GM13977 (cell line): ENCODE measurements around the gene MDK.

Source experiments
- DNase-seq: peaks from one replicate; pipeline ENCODE4 v3.0.0; 2012; ENCODE audit warnings: low spot score
- in situ Hi-C: fragments of 300-500 bp; cut with MboI; formaldehyde crosslinking; loops from one replicate; pipeline ENCODE4 v1.12.0; 2022; ENCODE audit warnings: low sequenced_read_pairs, low pct_unique_long_range_greater_than_20kb, mixed read lengths, inconsistent platforms; ENCODE audit not compliant: unreplicated experiment
- TF ChIP-seq, protein P1 (sequence below): IDR thresholded peaks from 2 replicates; pipeline ENCODE4 v1.5.1; 2012; ENCODE audit warnings: mild to moderate bottlenecking, control low read depth; ENCODE audit not compliant: insufficient read depth; ENCODE audit errors: extremely low read depth, missing control alignments

Gene MDK

DNA sequence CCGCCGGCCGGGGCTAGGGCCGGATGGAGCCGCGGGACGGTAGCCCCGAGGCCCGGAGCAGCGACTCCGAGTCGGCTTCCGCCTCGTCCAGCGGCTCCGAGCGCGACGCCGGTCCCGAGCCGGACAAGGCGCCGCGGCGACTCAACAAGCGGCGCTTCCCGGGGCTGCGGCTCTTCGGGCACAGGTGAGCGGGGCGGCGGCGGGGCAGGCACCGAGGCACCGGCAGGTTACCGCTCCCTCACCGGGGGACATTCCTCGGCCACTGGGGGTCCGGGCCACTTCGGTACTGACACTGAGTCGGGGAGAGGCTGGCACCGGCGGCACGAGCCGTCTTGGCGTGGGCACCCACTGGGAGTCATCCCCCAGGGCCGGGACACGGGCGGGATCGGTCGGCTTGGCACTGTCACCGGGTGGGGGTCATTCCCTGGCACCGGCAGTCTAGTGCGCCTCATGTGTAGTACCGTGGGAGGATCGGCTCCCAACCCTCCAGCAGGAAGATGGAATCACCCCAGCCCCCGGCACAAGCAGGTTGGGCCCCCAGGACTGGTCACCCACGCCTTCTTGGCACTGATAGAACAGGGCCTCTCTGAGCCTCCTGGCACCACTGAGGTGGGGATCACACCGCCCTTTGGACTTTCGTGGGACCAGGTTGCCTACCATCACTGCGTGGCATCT lies 33.7 kb upstream of the MDK start:
- in situ Hi-C loops: no loop called here
- no peak for DNase-seq
- TF ChIP-seq, protein P1, sequence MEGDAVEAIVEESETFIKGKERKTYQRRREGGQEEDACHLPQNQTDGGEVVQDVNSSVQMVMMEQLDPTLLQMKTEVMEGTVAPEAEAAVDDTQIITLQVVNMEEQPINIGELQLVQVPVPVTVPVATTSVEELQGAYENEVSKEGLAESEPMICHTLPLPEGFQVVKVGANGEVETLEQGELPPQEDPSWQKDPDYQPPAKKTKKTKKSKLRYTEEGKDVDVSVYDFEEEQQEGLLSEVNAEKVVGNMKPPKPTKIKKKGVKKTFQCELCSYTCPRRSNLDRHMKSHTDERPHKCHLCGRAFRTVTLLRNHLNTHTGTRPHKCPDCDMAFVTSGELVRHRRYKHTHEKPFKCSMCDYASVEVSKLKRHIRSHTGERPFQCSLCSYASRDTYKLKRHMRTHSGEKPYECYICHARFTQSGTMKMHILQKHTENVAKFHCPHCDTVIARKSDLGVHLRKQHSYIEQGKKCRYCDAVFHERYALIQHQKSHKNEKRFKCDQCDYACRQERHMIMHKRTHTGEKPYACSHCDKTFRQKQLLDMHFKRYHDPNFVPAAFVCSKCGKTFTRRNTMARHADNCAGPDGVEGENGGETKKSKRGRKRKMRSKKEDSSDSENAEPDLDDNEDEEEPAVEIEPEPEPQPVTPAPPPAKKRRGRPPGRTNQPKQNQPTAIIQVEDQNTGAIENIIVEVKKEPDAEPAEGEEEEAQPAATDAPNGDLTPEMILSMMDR: no peak

DNA sequence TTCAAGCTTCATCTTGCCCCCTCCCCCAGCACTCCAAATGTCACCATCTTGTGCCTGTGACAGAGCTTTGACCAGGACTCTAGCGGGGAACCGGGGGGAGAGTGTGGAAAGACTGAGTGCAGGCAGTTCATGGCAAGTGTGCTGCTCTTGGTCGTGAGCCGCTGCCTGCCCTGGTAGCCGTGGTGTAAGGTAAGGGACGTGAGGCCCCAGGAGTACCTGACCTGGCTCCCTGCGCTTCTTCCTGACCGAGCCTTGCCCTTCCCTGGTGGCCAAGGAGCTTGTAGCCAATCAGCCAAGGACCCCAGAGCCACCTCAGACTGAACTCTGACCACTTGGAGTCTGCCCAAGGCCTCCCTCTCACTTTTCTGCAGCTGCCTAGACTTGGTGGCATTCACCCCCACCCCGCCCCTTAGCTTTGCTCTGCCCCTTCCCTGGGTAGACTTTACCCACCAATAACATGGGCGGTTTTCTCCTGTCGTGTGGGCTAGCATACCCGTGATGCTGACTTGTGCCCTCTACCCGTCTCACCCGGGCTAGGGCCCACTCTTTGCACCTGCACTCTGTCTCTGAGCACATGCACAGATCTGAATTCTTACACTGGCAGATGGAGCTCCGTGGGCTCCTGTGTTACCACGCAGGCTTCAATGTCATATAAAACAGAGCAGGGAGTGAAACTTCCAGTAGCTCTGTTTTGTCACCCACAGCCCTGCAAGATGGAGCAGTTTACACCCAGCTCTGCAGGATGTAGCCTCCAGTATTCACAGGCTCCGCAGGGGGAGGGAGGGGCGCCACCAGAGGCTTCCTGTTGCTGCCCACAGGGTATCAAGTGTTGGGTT lies 32.7 kb upstream of the MDK start:
- no peak for DNase-seq
- in situ Hi-C loops: no loop called here
- TF ChIP-seq, protein P1: no peak

DNA sequence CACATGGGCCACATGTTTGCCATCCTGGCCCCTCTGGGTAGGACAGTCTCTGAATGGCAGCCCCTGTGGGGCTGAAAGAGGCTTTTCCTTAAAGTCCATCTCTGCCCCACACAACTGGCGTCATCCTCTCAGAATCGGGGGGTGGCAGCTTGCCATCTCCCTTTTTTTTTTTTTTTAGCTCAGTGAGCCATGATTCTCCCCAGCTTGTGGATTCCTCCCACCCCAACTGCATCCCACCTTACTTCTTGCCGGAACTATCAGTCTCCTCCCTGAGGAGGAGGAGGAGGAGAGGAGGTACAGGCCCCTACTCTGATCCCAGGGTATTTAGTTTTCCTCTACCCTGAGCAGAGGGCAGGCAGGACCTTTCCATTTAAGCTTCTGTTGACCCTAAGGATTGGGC lies 30.8 kb upstream of the MDK start:
- in situ Hi-C loops: no loop called here
- TF ChIP-seq, protein P1: no peak
- no peak for DNase-seq

DNA sequence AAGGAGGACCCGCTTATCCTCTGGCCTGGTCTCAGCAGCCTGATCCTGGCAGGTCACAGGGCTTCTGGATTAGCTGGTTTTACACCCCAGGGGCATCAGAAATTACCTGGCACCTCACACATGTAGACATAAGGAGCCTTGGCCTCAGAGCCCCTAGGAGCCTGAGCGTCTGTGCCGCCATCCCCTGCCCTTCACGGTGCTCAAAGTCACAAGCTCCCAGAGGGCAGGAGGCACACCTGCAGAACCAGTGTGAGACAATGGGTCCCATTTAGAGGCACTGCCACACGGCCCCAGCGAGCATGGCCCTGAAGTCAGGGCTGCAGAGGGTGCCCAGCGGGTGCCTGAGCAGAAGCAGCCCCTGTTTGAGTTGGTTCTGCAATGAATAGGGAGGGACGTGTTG lies 30.3 kb upstream of the MDK start:
- TF ChIP-seq, protein P1: no peak
- no peak for DNase-seq
- in situ Hi-C loops: no loop called here

DNA sequence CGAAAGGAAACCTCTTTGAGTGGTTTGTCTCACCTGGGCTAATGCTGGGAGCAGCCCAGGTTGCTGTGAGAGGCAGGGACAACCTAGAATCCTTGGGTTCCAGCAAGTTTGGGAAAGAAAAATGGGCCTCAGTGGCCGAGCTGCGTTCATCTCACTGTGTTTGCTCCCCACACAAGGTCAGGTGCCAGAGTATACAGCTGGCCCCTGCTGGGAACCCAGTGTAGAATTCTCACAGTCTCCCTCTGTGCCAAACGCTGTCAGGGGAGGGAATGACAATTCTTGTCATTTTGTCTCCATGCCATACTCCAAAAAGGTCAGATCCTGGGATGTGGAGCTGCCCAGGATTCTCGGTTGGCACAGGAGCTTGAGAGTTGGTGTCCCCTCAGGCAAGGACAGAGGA lies 29.9 kb upstream of the MDK start:
- no peak for DNase-seq
- TF ChIP-seq, protein P1: no peak
- in situ Hi-C loops: no loop called here

DNA sequence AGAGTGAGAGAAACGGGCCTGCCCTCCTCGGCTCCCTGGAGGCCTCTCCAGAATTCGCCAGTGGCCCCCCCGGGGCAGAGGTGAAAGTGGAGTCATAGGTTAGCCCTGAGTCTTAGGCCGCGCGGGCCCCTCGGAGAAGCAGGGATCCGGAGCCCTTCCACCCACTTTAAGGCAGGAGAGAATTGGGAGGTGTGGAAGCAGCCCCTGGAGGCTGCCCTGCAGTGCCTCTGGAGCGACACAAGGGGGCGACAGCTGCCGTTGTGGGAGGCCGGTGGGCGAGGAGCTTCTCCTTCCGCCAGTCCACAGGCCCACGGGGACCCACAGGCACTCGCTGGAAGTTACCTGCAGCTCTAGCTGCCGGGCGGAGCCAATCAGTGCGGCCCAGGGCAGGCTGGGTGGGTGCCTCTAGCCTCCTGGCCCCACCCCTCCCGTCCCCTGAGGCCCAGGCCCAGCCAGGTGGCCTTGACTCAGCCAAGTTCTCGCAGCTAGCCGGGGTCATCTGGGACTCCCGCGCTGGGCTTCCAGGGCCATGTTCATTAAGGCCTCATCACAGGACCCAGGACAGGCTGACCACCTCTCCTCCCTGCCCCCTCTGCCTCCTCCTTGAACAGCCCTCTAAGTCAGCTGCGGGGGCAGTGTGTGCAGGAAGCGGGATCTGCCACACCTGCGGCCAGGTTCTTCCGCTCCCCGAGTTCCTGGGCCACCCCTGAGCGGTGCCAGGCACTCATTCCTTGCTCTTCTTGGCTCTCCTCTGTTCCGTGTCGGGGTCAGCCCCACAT lies 29.2 kb upstream of the MDK start:
- in situ Hi-C loops: no loop called here
- no peak for DNase-seq
- TF ChIP-seq, protein P1: peak; percentile 92
